ENCODE results near the gene PLIN4. TPM values are rescaled to one million over a fixed set of nuclear protein-coding genes. Genes with fewer than 3 reads are reported as not detected.

The PLIN4 gene
- total RNA-seq, 1 donor, result 0.90 TPM

DNA sequence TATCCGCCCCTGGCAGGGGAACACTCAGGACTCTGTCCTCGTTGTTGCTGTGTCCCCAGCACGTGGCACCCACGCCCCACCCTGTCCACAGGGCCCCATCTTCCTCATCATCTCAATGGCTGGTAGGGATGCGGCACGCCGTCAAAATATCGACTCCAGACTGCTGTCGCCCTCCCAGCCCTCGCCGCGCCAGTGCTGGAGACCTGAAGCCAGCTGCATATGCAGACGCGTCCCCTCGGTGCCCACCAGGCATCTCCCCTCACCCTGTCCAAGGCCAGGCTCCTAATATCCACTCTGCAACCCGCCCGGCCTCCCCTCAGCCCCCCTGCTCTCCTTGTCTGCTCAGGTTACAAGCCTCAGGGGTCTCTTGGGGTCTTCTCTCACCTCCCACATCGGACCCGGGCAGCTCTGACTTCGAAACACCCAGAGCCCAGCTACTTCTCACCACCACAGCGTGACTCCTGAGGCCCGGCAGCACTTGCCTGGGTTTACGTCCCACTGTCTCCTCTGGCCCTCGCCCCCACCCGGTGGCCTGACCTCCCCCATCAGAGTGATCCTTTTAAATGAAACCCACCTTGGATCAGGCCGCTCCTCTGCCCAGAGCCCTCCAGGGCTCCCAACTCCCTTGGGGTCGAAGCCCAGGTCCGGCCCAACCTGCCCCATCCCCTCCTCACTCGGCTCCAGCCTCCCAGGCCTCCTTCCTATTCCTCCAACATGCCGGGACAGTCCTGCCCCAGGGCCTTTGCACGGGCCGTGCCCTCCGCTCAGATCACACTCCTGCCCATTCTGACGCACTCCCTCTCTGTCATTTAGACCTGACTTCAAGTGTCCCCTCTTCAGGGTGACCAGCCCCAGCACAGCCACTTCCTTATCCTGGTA, 12.5 kb downstream of the PLIN4 start:
- no peak for DNase-seq (ENCODE audit: low read depth)
- no peak overlapping the region for H3K4me3 ChIP-seq (ENCODE audit: low read depth, low read length)
- TF ChIP-seq, protein P1, sequence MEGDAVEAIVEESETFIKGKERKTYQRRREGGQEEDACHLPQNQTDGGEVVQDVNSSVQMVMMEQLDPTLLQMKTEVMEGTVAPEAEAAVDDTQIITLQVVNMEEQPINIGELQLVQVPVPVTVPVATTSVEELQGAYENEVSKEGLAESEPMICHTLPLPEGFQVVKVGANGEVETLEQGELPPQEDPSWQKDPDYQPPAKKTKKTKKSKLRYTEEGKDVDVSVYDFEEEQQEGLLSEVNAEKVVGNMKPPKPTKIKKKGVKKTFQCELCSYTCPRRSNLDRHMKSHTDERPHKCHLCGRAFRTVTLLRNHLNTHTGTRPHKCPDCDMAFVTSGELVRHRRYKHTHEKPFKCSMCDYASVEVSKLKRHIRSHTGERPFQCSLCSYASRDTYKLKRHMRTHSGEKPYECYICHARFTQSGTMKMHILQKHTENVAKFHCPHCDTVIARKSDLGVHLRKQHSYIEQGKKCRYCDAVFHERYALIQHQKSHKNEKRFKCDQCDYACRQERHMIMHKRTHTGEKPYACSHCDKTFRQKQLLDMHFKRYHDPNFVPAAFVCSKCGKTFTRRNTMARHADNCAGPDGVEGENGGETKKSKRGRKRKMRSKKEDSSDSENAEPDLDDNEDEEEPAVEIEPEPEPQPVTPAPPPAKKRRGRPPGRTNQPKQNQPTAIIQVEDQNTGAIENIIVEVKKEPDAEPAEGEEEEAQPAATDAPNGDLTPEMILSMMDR (IDR thresholded peaks at IDR 0.05; ENCODE audit: insufficient read depth, low read length), result no peak

DNA sequence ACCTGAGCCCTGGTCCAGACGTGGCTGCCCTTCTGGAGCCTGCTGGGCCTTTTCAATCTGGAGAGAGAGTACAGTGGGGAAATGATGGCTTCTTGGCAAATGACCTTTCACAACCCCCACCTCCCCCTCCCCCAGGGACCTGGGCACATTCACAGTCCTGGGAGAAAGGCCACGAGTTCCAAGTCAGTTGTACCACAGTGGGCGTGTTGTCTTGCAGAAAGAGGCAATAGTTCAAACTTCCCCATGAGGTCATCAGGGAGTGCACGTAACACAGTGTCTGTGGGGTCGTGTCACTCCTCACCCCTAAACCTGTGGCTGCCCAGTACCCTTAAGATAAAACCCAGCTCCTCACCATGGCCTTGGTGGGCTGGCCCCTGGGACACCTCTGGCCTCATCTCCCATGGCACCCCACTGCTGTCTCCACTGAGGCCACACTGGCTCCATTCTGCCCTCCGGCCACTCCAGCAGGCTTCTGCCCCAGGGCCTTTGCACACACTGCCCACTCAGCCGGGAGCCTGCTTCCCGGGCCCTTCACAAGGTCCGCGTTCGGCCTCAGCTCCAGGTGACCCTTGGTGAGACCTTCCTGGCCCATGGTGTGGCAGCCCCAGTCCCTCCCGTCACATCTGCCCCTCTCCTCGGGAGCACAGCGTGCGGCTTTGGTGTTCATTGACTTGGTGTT, 13.3 kb downstream of the PLIN4 start:
- DNase-seq (ENCODE audit: low read depth), result no peak
- no peak overlapping the region for H3K4me3 ChIP-seq (ENCODE audit: low read depth, low read length)
- TF ChIP-seq, protein P1 (IDR thresholded peaks at IDR 0.05; ENCODE audit: insufficient read depth, low read length), result no peak

DNA sequence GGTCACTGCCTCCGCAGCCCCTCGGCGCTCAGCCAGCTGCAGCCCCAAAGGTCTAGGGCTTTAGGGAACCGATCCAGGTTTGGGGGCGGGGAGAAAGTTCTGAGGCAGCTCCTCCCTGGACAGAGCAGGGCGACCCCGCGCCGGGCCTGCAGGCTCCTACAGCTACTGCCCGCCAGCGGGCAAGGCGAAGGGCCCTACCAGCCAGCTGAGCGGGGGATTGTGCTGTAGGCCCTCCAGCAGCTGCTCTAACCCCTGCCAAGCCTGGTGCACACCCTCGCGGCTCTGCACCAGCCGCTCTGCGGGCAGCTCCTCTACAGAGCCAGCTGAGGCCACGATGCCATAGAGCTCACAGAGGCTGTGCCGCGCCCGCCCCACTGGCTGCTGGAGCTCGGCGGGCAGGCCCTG, 14.0 kb downstream of the PLIN4 start:
- DNase-seq (ENCODE audit: low read depth), result no peak
- TF ChIP-seq, protein P1 (IDR thresholded peaks at IDR 0.05; ENCODE audit: insufficient read depth, low read length), result no peak
- no peak overlapping the region for H3K4me3 ChIP-seq (ENCODE audit: low read depth, low read length)

DNA sequence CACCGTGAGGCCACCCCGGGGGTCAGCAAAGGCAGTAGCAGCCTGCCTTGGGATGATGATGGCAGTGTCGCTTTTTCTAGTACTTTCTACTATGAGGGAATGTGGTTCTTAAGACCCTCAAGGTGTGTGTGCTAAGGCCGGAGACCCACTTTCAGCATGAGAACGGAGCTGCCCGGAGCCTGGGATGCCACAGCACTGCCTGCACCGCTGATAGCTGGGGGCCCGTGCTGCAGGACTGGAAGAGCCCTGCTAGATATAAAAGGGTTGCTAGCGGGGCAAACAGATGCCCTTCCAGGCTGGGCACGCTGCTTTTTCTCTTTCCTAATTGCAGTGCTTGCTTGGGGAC, 14.5 kb downstream of the PLIN4 start:
- TF ChIP-seq, protein P1 (IDR thresholded peaks at IDR 0.05; ENCODE audit: insufficient read depth, low read length), result no peak
- no peak for DNase-seq (ENCODE audit: low read depth)
- H3K4me3 ChIP-seq (ENCODE audit: low read depth, low read length), result no peak overlapping the region

DNA sequence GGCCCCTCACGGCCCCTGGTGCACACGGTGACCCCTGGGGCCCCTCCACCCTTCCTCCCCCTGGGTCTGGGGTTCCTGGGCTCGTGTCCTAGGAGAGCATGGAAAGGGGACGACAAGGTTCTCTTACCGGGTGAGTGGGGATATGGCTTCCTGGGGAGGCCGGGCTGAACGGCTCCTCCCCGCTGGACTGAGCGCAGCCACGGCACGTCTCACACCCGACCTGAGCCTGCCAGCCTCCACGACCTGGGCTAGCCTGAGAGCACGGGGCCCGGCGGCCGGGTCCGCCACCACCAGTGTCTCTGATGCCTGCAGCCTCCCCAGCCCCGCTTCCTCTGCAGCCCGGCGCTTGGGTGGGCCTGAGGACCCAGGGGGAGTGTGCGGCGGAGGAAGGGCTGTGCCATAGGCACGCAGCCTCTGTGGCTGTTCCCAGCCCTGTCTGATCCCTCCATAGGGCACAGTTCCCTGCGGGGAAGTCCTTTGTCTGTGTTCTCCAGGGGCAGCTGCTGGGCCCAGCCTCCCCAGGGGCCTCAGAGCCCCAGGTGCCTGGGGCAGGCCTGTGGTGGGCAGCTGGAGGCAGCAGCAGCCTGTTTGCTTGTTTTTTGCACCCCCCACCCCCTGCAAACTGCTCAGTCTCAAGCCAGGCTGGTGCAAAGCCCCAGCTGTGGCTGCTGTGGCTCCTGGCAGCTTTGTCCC, 15.0 kb downstream of the PLIN4 start:
- no peak for DNase-seq (ENCODE audit: low read depth)
- TF ChIP-seq, protein P1 (IDR thresholded peaks at IDR 0.05; ENCODE audit: insufficient read depth, low read length), result no peak
- H3K4me3 ChIP-seq (ENCODE audit: low read depth, low read length), result no peak overlapping the region

DNA sequence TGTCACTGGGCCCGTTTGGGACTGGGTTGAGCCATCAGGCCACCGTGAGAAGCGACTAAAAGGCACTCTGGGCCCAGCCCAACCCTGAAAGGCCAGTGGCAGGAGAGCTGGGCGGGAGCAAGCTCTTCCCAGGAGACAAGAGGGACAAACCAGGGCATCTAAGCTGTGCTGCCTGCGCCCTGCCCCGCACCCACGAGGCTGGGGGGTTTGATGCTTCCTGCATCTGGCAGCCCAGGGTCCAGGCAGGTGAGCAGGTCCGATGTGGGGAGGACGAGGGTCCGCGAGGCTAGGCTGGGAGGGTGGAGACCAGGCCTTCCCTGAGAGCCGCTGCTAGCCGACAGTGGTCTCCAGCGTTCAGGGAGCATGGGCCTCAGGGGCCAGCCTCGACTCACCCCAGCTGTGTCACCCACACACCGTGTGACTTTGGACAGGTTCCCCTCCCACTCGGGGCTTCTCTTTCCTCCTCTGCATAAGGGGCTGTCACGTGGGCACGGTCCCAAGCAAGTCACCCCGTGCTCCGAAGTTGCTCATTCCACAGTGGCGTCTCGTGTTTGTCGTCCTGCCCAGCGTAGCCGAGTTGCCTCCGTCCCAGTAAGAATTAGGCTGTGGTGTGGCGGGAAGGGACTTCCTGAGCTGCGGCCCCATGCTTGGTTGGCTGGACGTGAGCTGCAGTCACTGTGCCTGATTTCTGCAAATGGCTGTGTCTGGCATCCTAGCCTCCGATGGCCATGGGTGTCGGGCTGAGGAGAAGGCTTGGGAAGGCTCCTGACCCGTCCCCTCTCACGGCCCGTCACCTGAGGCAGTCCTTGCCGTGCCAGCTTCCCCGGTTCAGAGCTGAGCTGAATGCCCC, 15.8 kb downstream of the PLIN4 start:
- TF ChIP-seq, protein P1 (IDR thresholded peaks at IDR 0.05; ENCODE audit: insufficient read depth, low read length), result no peak
- H3K4me3 ChIP-seq (ENCODE audit: low read depth, low read length), result no peak overlapping the region
- DNase-seq (ENCODE audit: low read depth), result no peak
